HepG2 (cell line): Measurements from ENCODE around the gene ALDOA. TPM values are rescaled to one million over a fixed set of nuclear protein-coding genes. Genes with fewer than 3 reads are reported as not detected.

Source experiments
- ATAC-seq: fragments of 200-7000 bp; cut with Tn5 transposase; 3 replicates; pipeline ENCODE4 v1.9.1; 2020; ENCODE audit warnings: mild to moderate bottlenecking, moderate library complexity
- BruUV-seq: library from RNA; stranded (reverse); fragments of 400-500 nt; replicated peaks from 2 replicates; lab custom pipeline; 2021; lab: Mats Ljungman, UMichigan
- CTCF ChIA-PET: fragments of 300-600 bp; formaldehyde crosslinking; extraction: SDS; loops from one replicate; lab custom pipeline; 2021; ENCODE audit warnings: low total read pairs, inconsistent platforms, low intra/inter-chr PET ratio; lab: Yijun Ruan, JAX
- POLR2A ChIA-PET: fragments of 350-600 bp; sonication (Branson Sonifier 250); formaldehyde crosslinking; loops from one replicate; lab custom pipeline; 2020; ENCODE audit warnings: antibody characterized with exemption, inconsistent platforms; lab: Yijun Ruan, JAX
- DNase-seq: peaks from one replicate; pipeline ENCODE4 v3.0.0-alpha.2; 2015; ENCODE audit warnings: low spot score
- FAIRE-seq: peaks from 3 replicates; lab custom pipeline; 2011; peaks lifted over from hg19 to GRCh38; lab: Jason Lieb, UNC
- H2AFZ ChIP-seq: one replicate; pipeline ENCODE4 v1.6.1; 2011; ENCODE audit warnings: low read length, inconsistent platforms
- H3K27ac ChIP-seq: fragments of 300-600 bp; 3 replicates; pipeline ENCODE4 v1.8.0; 2011; ENCODE audit warnings: mixed run types, mild to moderate bottlenecking, mixed read lengths, low read length, inconsistent platforms; ENCODE audit not compliant: insufficient read depth; ENCODE audit errors: extremely low read length
- H3K27me3 ChIP-seq, 2 experiments: fragments of 200-600 bp in 1 of 2; 2 replicates in 1 of 2; 3 replicates in 1 of 2; pipeline versions ENCODE4 v1.6.0 to v1.8.0; 2011; ENCODE audit warnings: low read length in 2 of 2, mild to moderate bottlenecking in 2 of 2, moderate library complexity in 2 of 2, inconsistent platforms in 1 of 2; ENCODE audit not compliant: insufficient read depth in 2 of 2, control insufficient read depth in 1 of 2
- H3K36me3 ChIP-seq, 2 experiments: fragments of 200-600 bp in 1 of 2; replicated peaks in 1 of 2; 2 replicates in 1 of 2; 3 replicates in 1 of 2; pipeline versions ENCODE4 v1.5.1 to v1.8.0; 2011; ENCODE audit warnings: low read length in 2 of 2, inconsistent platforms in 1 of 2; ENCODE audit not compliant: insufficient read depth in 2 of 2, control insufficient read depth in 1 of 2
- H3K4me1 ChIP-seq: 2 replicates; pipeline ENCODE4 v1.5.1; 2012; ENCODE audit warnings: low read length, inconsistent platforms; ENCODE audit not compliant: insufficient read depth
- H3K4me2 ChIP-seq: 2 replicates; pipeline ENCODE4 v1.6.0; 2011; ENCODE audit warnings: low read depth, low read length, inconsistent platforms
- H3K4me3 ChIP-seq, 3 experiments: fragments of 200-600 bp in 1 of 3; sonication (generic), shearing (Covaris generic) in 1 of 3; replicated peaks in 1 of 3; 2 replicates each; pipeline ENCODE4 v1.5.1; 2011 to 2016; ENCODE audit warnings: low read length in 3 of 3, inconsistent platforms in 2 of 3, low read depth in 2 of 3, mild to moderate bottlenecking in 2 of 3, control low read depth in 1 of 3, mixed read lengths in 1 of 3; ENCODE audit not compliant: insufficient read depth in 1 of 3
- H3K79me2 ChIP-seq: one replicate; pipeline ENCODE4 v1.6.1; 2011; ENCODE audit warnings: low read length, inconsistent platforms; ENCODE audit not compliant: insufficient read depth
- H3K9ac ChIP-seq: 2 replicates; pipeline ENCODE4 v1.6.0; 2011; ENCODE audit warnings: mild to moderate bottlenecking, low read depth, low read length, inconsistent platforms; ENCODE audit not compliant: insufficient read depth
- H3K9me3 ChIP-seq: 2 replicates; pipeline ENCODE4 v1.5.1; 2012; ENCODE audit warnings: mild to moderate bottlenecking, low read length
- H4K20me1 ChIP-seq: 2 replicates; pipeline ENCODE4 v1.6.0; 2011; ENCODE audit warnings: inconsistent platforms, mild to moderate bottlenecking, low read length, moderate library complexity; ENCODE audit not compliant: insufficient read depth
- HNF1B ChIP-seq: sonication (generic); formaldehyde crosslinking; IDR thresholded peaks from 2 replicates; pipeline ENCODE4 v1.5.1; 2020; ENCODE audit warnings: mild to moderate bottlenecking, moderate library complexity, missing genetic modification reagents
- SMAD9 ChIP-seq: sonication (generic); formaldehyde crosslinking; IDR thresholded peaks from 2 replicates; pipeline ENCODE4 v1.5.1; 2020; ENCODE audit warnings: mild to moderate bottlenecking, missing genetic modification reagents
- TRIM24 ChIP-seq: sonication (generic); formaldehyde crosslinking; IDR thresholded peaks from 2 replicates; pipeline ENCODE4 v1.8.0; 2022; ENCODE audit warnings: mild to moderate bottlenecking, missing genetic modification reagents
- ZNF737 ChIP-seq: sonication (generic); formaldehyde crosslinking; IDR thresholded peaks from 2 replicates; pipeline ENCODE4 v1.5.0; 2020; ENCODE audit warnings: missing genetic modification reagents, mild to moderate bottlenecking, borderline replicate concordance
- WGBS: methylation state at CpG from one replicate; pipeline ENCODE4 v1.1.6; 2017; ENCODE audit warnings: low lambda C conversion rate; 5-methylcytosine and 5-hydroxymethylcytosine counted together
- in situ Hi-C: cut with HindIII; loops from 2 replicates; pipeline ENCODE4 v1.10.0; 2017; ENCODE audit warnings: low pct_unique_long_range_greater_than_20kb; ENCODE audit not compliant: extremely low pct_ligation_motif_present
- intact Hi-C: fragments of 100-400 bp; cut with micrococcal nuclease; formaldehyde crosslinking; loops from one replicate; pipeline ENCODE4 v1.10.0; 2022; ENCODE audit not compliant: unreplicated experiment
- polyA plus RNA-seq, 8 experiments: library from polyadenylated mRNA; depleted of rRNA in 3 of 8; stranded (reverse) in 7 of 8; unstranded in 1 of 8; fragments of >200 nt; fragmentation: Illumina TruSeq in 4 of 8; extraction: Trizol in 4 of 8; gene quantifications; 2 replicates each; pipeline versions ENCODE4 v1.2.1 to v1.2.3, GENCODE V29; 2011 to 2016; ENCODE audit warnings: low read depth in 4 of 8, missing spikeins in 1 of 8, mixed read lengths in 1 of 8; ENCODE audit not compliant: insufficient read depth in 1 of 8
- total RNA-seq, 5 experiments: library from RNA; depleted of rRNA; stranded (reverse); fragments of >200 nt; fragmentation: Illumina TruSeq; extraction: Trizol; gene quantifications; 2 replicates each; pipeline ENCODE4 v1.2.3, GENCODE V29; 2016; ENCODE audit warnings: low read depth in 1 of 5
- TF ChIP-seq, protein P1 (sequence below): sonication (generic); formaldehyde crosslinking; IDR thresholded peaks from 2 replicates; pipeline ENCODE4 v1.5.0; 2020; ENCODE audit warnings: mild to moderate bottlenecking, missing genetic modification reagents

ALDOA gene
- total and polyA plus RNA-seq, 2 of the 13 experiments (the other 11 are each of a cell fraction or from before 2014, with no cell fraction given), result 925 to 1,884 TPM

DNA sequence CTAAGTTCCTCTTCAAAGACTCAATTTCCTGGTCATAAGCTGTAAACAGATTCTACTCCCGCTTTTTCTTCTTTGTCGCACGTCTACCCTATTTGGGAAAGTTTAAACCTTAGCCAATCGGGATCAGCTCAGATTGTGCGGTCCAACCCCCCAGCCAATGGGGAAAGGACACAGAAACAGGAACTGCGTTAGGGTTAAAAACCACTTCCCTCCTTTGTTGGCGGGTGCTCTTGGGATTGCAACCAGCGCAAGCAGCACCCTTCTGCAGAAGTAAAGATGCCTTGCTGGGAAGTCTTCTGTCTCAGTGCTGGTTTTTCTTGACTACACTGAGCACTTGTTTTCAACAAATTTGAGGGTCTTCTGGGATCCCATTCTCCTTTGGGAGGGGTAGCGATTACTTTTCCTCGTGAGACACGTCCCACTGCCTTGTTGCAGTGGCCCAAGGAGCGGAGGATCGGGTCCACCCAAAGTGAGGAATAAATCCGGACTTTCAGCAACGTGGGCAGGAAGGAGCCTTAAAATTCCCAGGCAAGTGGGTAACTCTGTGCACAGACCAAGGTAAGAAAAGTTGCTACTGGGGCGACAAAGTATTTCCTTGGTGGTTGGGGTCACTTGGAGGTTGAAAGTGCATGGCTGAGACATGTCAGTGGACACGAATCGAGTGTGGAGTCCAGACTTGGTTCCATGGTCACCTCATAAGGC lies 31.5 kb downstream of the ALDOA start (continued):
- TF ChIP-seq, protein P1, sequence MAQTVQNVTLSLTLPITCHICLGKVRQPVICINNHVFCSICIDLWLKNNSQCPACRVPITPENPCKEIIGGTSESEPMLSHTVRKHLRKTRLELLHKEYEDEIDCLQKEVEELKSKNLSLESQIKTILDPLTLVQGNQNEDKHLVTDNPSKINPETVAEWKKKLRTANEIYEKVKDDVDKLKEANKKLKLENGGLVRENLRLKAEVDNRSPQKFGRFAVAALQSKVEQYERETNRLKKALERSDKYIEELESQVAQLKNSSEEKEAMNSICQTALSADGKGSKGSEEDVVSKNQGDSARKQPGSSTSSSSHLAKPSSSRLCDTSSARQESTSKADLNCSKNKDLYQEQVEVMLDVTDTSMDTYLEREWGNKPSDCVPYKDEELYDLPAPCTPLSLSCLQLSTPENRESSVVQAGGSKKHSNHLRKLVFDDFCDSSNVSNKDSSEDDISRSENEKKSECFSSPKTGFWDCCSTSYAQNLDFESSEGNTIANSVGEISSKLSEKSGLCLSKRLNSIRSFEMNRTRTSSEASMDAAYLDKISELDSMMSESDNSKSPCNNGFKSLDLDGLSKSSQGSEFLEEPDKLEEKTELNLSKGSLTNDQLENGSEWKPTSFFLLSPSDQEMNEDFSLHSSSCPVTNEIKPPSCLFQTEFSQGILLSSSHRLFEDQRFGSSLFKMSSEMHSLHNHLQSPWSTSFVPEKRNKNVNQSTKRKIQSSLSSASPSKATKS (CRISPR knock-in tag), result no peak
- peak; percentile 22; the same call in 1 of the 2 replicates for TF ChIP-seq HNF1B (CRISPR knock-in tag)

- no peaks in the 10 kb centered on the region for H3K9me3 ChIP-seq
- DNase-seq, result no peak
These were observed 38.5 kb downstream of the ALDOA start for GRCh38 chr16:30104090-30104489.

More at GRCh38 chr16:30104090-30104489, 38.5 kb downstream of the ALDOA start:
- ATAC-seq (no peak), FAIRE-seq (no peak)
- Histone ChIP-seq H3K4me2 (no peak overlapping the region), H3K79me2 (no peaks in the 10 kb centered on the region), H2AFZ (no peak overlapping the region), H3K4me3 (no peak overlapping the region), H3K27me3 (no peaks in the 10 kb centered on the region), H3K4me1 (peaks cover 15% of the 10 kb centered on the region; the same call in 1 of the 2 replicates), H3K27ac (no peak overlapping the region), H4K20me1 (no peaks in the 10 kb centered on the region), H3K9ac (no peak overlapping the region), H3K36me3 (peaks cover 0 to 9% of the 10 kb centered on the region in 2 experiments; a peak in 1 of 5 replicates)
- POLR2A ChIA-PET, result interaction anchor here (1.4 to 1.9 kb wide), 4 partner anchors 8 to 39 kb away, joined by 3 to 5 read pairs (median 4); partner anchors contain the start of genes ALDOA, TBX6 and YPEL3
- CTCF ChIA-PET, result no interaction called here
- no peak for TF ChIP-seq SMAD9
- TF ChIP-seq ZNF737 (CRISPR knock-in tag), result no peak
- TF ChIP-seq TRIM24, result no peak
- intact Hi-C loops, result no loop called here
- BruUV-seq, result no TSS peak
- in situ Hi-C loops, result no loop called here
- 95% methylated on average over 4 of the region's 4 CpGs for WGBS
